ENCODE measurements around the gene NRAP.

The NRAP gene

GRCh38 chr10:113631684-113632367, 32.0 kb downstream of the NRAP start:
- no peaks in the 10 kb centered on the region for H3K4me1 Mint-ChIP-seq (ENCODE audit: low read depth)
- H3K4me3 Mint-ChIP-seq, result no peak overlapping the region
- H3K27ac Mint-ChIP-seq, result no peak overlapping the region
- H3K27me3 Mint-ChIP-seq, result peaks cover 4% of the 10 kb centered on the region
- H3K9me3 Mint-ChIP-seq (ENCODE audit: low read depth), result peaks cover 3% of the 10 kb centered on the region
- no peaks in the 10 kb centered on the region for H3K36me3 Mint-ChIP-seq

- H3K36me3 Mint-ChIP-seq, result no peaks in the 10 kb centered on the region
- no peak overlapping the region for H3K4me3 Mint-ChIP-seq
- no peak overlapping the region for H3K27ac Mint-ChIP-seq
- H3K9me3 Mint-ChIP-seq (ENCODE audit: low read depth), result peaks cover 3% of the 10 kb centered on the region
- peaks cover 1% of the 10 kb centered on the region for H3K27me3 Mint-ChIP-seq
- no peaks in the 10 kb centered on the region for H3K4me1 Mint-ChIP-seq (ENCODE audit: low read depth)
These were observed 32.8 kb downstream of the NRAP start for GRCh38 chr10:113630929-113631533.

DNA sequence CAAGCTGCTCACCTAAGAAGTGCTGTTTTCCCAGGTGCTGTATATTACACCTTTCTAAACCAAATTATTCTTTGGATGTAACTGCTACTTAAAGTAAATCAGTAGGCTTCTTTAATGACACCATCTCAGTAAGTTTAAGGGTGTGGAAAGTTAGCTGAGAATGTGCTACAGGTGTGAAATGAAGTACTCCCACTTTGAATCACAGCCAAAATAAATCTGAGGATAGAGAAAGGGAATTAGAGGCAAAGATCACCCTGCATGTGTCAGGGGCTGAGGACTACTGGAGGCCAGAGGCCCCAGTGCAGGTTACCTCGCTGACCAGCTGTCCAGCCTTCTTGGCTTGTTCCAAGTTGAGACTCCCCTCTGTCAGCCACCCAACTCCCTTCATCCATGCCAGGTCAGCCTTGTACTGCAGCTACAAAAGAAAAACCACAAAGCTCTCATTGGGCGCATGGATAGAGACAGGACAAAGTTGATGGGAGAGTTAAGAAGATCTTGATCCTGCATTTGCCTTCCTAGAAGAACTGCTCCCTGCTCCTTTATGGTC, 35.2 kb downstream of the NRAP start:
- Mint-ChIP-seq H3K4me1 (ENCODE audit: low read depth) (no peaks in the 10 kb centered on the region), H3K27me3 (peaks cover 4% of the 10 kb centered on the region), H3K36me3 (no peaks in the 10 kb centered on the region), H3K9me3 (ENCODE audit: low read depth) (no peaks in the 10 kb centered on the region), H3K27ac (no peak overlapping the region), H3K4me3 (no peak overlapping the region)

- H3K9me3 Mint-ChIP-seq (ENCODE audit: low read depth), result no peaks in the 10 kb centered on the region
- H3K4me1 Mint-ChIP-seq (ENCODE audit: low read depth), result no peaks in the 10 kb centered on the region
- H3K27me3 Mint-ChIP-seq, result peaks cover 4% of the 10 kb centered on the region
- no peak overlapping the region for H3K4me3 Mint-ChIP-seq
- no peak overlapping the region for H3K27ac Mint-ChIP-seq
- H3K36me3 Mint-ChIP-seq, result no peaks in the 10 kb centered on the region
These were observed 36.0 kb downstream of the NRAP start for GRCh38 chr10:113627836-113628235.

DNA sequence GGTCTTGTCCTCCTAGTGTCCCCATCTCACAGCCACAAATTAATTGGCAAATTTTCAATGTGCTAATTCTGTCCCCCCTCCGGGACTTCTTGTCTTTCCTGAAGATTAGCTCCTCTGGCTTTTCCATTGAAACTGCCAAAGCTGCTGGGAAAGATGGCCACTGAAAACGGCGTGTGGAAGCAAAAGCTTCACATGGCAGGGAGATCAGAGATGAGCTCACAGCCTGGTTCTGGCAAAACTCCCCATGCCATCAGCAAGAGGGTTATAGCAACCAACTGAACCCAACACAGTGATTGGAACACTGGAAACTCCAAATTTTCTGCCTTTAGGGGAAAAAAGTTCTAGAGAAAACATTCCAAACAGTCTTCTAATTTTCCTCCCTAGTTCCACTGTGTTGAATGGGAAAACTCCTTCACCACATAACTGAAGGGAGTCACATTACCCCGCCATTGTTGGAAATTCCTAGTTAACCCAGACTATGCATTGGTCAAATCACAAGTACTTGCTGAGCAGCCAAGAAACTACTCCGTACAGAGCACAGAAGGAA, 37.0 kb downstream of the NRAP start:
- no peak overlapping the region for H3K4me3 Mint-ChIP-seq
- H3K9me3 Mint-ChIP-seq (ENCODE audit: low read depth), result no peaks in the 10 kb centered on the region

DNA sequence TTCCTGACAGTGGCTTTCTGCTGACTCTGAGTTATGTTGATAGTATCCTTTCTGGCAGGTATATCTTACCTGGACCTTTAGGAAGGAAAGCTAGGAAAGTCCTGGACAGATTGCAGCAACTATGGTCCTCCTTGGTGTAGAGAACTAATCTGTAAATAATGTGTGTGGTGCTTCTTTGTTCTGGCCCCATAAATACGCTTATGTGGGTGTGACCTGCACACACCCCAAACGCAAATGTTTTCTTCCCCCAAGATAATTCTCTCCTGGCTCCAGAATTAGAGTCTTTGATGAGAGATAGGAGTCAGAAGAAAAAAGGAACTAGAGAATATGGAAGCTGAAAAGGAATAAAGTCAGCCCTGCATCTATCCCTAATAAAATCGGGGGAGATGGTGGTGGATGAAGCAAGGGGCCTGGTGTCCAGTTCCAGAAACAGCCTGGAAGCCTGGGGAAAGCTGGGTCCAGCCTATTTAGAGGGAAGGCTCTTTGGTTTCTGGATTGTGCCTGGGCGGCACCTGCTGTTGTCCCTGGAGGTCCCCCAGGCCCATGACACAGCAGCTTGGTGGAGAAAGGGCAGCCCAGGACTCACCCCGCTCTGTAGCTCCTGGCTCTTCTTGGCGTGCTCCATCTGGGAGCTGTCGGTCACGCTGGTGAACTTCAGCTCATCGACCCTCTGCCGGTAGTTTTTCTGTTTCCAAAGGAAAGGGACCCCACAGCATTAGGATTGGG, 38.2 kb downstream of the NRAP start:
- H3K4me1 Mint-ChIP-seq (ENCODE audit: low read depth), result no peaks in the 10 kb centered on the region
- H3K4me3 Mint-ChIP-seq, result no peak overlapping the region
- H3K27me3 Mint-ChIP-seq, result peaks cover 4% of the 10 kb centered on the region

More for the DNA sequence above, 37.0 kb downstream of the NRAP start:
- H3K4me1 Mint-ChIP-seq (ENCODE audit: low read depth), result no peaks in the 10 kb centered on the region
- H3K27ac Mint-ChIP-seq, result no peak overlapping the region
- H3K27me3 Mint-ChIP-seq, result peaks cover 4% of the 10 kb centered on the region
- no peaks in the 10 kb centered on the region for H3K36me3 Mint-ChIP-seq

DNA sequence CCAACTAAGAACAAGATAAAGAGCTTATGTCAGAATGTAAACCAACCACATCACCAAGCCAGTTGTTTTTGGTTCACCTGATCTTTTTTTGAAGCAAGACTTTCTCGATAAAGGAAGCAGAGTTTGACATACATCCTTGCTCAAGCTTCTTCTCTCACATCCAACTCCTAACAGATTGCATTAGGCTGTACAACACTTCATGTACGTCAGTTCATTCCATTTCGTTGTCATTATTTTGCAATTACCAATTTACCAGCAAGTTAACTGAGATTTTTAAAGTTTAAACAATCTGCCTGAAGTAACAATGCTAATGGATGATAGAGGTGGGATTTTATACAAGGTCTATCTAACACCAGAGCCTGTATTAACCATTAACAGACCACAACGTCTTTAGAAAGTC, 41.0 kb downstream of the NRAP start:
- H3K27me3 Mint-ChIP-seq, result peaks cover 7% of the 10 kb centered on the region

More for the DNA sequence above, 38.2 kb downstream of the NRAP start:
- Mint-ChIP-seq H3K9me3 (ENCODE audit: low read depth) (no peaks in the 10 kb centered on the region), H3K27ac (no peak overlapping the region), H3K36me3 (no peaks in the 10 kb centered on the region)

GRCh38 chr10:113621799-113622198, 42.0 kb downstream of the NRAP start:
- Mint-ChIP-seq H3K36me3 (no peaks in the 10 kb centered on the region), H3K9me3 (ENCODE audit: low read depth) (no peaks in the 10 kb centered on the region), H3K4me1 (ENCODE audit: low read depth) (no peaks in the 10 kb centered on the region), H3K4me3 (no peak overlapping the region), H3K27ac (no peak overlapping the region), H3K27me3 (peaks cover 7% of the 10 kb centered on the region)

More for the DNA sequence above, 41.0 kb downstream of the NRAP start:
- no peak overlapping the region for H3K27ac Mint-ChIP-seq
- H3K4me1 Mint-ChIP-seq (ENCODE audit: low read depth), result no peaks in the 10 kb centered on the region
- no peak overlapping the region for H3K4me3 Mint-ChIP-seq
- no peaks in the 10 kb centered on the region for H3K9me3 Mint-ChIP-seq (ENCODE audit: low read depth)
- H3K36me3 Mint-ChIP-seq, result no peaks in the 10 kb centered on the region

- Mint-ChIP-seq H3K36me3 (no peaks in the 10 kb centered on the region), H3K4me1 (ENCODE audit: low read depth) (no peaks in the 10 kb centered on the region), H3K9me3 (ENCODE audit: low read depth) (no peaks in the 10 kb centered on the region), H3K27me3 (peaks cover 15% of the 10 kb centered on the region), H3K27ac (no peak overlapping the region), H3K4me3 (no peak overlapping the region)
These were observed 42.9 kb downstream of the NRAP start for GRCh38 chr10:113620936-113621335.

DNA sequence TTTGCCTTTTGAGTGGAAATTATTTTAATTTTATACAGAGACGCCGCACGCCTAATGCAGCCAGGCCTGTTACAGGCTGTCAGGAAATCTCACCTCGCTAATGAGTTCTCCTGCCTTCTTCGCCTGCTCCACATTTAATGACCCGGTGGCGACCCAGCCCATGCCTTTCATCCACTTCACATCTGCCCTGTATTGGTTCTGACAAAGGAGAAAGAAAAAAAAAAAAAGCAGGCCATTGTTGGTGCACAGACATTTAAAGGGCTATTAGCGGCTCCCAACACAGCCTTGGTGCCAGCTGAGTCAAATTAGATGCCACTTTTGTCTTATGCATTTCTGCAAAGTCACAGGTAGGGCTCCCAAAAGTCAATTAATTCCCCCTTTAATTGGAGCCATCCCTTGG, 43.3 kb downstream of the NRAP start:
- no peak overlapping the region for H3K27ac Mint-ChIP-seq
- H3K4me3 Mint-ChIP-seq, result no peak overlapping the region
- H3K36me3 Mint-ChIP-seq, result no peaks in the 10 kb centered on the region
- H3K27me3 Mint-ChIP-seq, result peaks cover 15% of the 10 kb centered on the region
- no peaks in the 10 kb centered on the region for H3K4me1 Mint-ChIP-seq (ENCODE audit: low read depth)
- H3K9me3 Mint-ChIP-seq (ENCODE audit: low read depth), result no peaks in the 10 kb centered on the region

GRCh38 chr10:113619401-113619800, 44.4 kb downstream of the NRAP start:
- Mint-ChIP-seq H3K27me3 (peaks cover 12% of the 10 kb centered on the region), H3K27ac (no peak overlapping the region), H3K36me3 (no peaks in the 10 kb centered on the region), H3K9me3 (ENCODE audit: low read depth) (no peaks in the 10 kb centered on the region), H3K4me3 (no peak overlapping the region), H3K4me1 (ENCODE audit: low read depth) (no peaks in the 10 kb centered on the region)

- no peak overlapping the region for H3K4me3 Mint-ChIP-seq
- H3K4me1 Mint-ChIP-seq (ENCODE audit: low read depth), result no peaks in the 10 kb centered on the region
- peaks cover 14% of the 10 kb centered on the region for H3K27me3 Mint-ChIP-seq
These were observed 45.5 kb downstream of the NRAP start for GRCh38 chr10:113618338-113618737.

GRCh38 chr10:113617086-113617485, 46.8 kb downstream of the NRAP start:
- no peak overlapping the region for H3K27ac Mint-ChIP-seq
- H3K9me3 Mint-ChIP-seq (ENCODE audit: low read depth), result no peaks in the 10 kb centered on the region
- H3K36me3 Mint-ChIP-seq, result no peaks in the 10 kb centered on the region
- no peak overlapping the region for H3K4me3 Mint-ChIP-seq
- H3K4me1 Mint-ChIP-seq (ENCODE audit: low read depth), result no peaks in the 10 kb centered on the region
- peaks cover 18% of the 10 kb centered on the region for H3K27me3 Mint-ChIP-seq

More at GRCh38 chr10:113618338-113618737, 45.5 kb downstream of the NRAP start:
- Mint-ChIP-seq H3K36me3 (no peaks in the 10 kb centered on the region), H3K9me3 (ENCODE audit: low read depth) (no peaks in the 10 kb centered on the region), H3K27ac (no peak overlapping the region)

GRCh38 chr10:113616244-113617074, 47.4 kb downstream of the NRAP start:
- no peaks in the 10 kb centered on the region for H3K4me1 Mint-ChIP-seq (ENCODE audit: low read depth)
- H3K9me3 Mint-ChIP-seq (ENCODE audit: low read depth), result no peaks in the 10 kb centered on the region
- H3K27me3 Mint-ChIP-seq, result peaks cover 18% of the 10 kb centered on the region
- H3K36me3 Mint-ChIP-seq, result no peaks in the 10 kb centered on the region
- no peak overlapping the region for H3K4me3 Mint-ChIP-seq
- no peak overlapping the region for H3K27ac Mint-ChIP-seq

Measured in activated naive CD8-positive, alpha-beta T cell (primary cell).